ENCODE results near the gene TRNAU1AP.

The TRNAU1AP gene

DNA sequence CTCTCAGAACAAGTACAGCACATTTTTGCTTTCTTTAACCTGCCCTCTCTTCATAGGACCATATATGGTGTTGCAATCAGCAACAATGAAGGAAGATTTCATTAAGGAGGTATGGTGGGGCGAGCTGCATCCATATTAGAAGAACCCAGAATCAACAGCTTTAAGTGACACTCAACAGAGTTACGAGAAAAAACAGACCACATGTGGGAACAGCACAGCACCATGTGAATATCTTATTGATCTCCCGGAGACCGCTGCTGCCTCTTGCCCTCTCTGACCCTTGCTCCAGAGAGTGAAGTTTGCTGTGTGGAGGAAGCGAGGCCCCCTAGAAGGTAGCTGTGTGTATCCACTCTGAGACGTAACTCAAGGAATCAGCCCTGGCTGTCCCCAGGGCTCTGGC lies 52.1 kb downstream of the TRNAU1AP start:
- DNase-seq (ENCODE audit: low read depth in 3 of 3), result no peak

DNA sequence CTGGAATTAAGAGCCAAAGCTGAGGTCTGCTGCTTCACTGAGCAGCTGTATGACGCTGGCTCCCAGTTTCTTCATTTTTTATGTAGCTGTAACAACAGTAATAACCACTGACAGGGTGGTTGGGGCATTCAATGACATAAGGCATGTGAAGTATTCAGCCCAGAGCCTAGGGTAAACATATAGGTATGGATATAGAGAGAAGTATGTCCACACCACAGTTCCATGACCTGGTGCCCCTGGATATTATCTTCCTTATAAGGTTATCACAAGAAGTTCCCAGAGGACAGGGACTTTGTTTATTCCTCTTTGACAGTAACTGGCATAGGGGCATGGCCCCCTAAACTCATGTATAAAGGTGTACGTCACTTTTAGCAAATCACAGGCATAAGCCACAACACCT lies 53.9 kb downstream of the TRNAU1AP start:
- DNase-seq (ENCODE audit: low read depth in 3 of 3), result no peak

DNA sequence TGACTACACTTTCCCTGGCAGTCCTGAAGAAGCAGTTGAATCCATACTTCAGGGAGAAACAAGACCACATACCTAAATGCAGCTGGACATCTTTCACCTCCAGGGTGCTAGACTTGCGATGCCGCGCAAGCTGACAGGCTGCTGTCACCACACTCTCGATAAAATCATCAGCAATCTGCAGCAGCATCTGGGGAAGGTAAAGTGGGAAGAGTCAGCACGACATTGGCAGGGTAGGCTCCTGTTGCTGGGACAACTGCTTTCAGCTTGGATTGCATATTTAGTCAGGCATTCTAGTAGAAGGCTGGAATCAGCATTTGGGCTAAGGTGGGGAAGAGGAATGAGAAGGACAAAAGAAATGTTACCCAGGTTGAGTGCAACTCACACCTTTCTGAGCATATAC lies 60.3 kb downstream of the TRNAU1AP start:
- DNase-seq (ENCODE audit: low read depth in 3 of 3), result no peak

All from stimulated activated CD4-positive, alpha-beta T cell treated with anti-CD3 and anti-CD28 coated beads, TNF-alpha, amount 100 ng/mL, for 24 hours (primary cell).